Measurements from ENCODE around the gene RPL9. TPM values are rescaled to one million over a fixed set of nuclear protein-coding genes. Genes with fewer than 3 reads are reported as not detected.

The RPL9 gene
- total and polyA plus RNA-seq, 4 donors: 963 to 3,293 (median 2,175) TPM

DNA sequence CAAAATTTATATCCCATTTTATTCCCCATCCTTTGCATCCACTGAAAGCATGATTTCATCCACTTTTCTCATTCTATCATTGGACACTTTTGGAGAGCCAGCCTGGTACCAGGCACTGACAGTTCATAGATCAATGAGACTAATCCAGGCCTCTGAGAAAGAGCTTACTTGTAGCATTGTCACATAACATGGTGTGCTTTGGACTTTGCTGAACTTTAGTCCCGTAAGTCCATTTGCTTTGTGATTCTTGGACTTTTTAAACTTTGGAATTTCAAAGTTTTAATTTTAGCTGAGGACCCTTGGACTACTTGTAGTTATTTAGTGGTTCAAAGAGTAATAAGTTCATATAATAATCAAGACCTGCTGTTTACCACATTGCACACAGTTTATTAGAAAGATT is 11.7 kb upstream of the RPL9 start:
- Histone ChIP-seq H3K27ac (ENCODE audit: low read depth in 1 of 2, low read length in 1 of 2) (no peak overlapping the region), H3K36me3 (ENCODE audit: control insufficient read depth in 4 of 4, insufficient read depth in 4 of 4, low read length in 4 of 4) (peaks cover 0 to 12% (median 9%) of the 10 kb centered on the region in 4 donors), H3K9ac (ENCODE audit: insufficient read depth in 1 of 2, low read length in 2 of 2) (no peak overlapping the region), H3K27me3 (ENCODE audit: control insufficient read depth in 3 of 3, insufficient read depth in 3 of 3, low read length in 2 of 3) (no peaks in the 10 kb centered on the region), H3K4me1 (ENCODE audit: control insufficient read depth in 5 of 5, insufficient read depth in 5 of 5, low read length in 5 of 5) (peaks cover 0 to 4% (median 0%) of the 10 kb centered on the region in 5 donors), H3K4me3 (no peak overlapping the region), H3K9me3 (ENCODE audit: control insufficient read depth in 4 of 4, insufficient read depth in 3 of 4, low read length in 3 of 4) (no peaks in the 10 kb centered on the region)
- 96 to 97% methylated on average over 1 of the region's 1 CpG for WGBS, 2 donors
- TF ChIP-seq, protein P1, sequence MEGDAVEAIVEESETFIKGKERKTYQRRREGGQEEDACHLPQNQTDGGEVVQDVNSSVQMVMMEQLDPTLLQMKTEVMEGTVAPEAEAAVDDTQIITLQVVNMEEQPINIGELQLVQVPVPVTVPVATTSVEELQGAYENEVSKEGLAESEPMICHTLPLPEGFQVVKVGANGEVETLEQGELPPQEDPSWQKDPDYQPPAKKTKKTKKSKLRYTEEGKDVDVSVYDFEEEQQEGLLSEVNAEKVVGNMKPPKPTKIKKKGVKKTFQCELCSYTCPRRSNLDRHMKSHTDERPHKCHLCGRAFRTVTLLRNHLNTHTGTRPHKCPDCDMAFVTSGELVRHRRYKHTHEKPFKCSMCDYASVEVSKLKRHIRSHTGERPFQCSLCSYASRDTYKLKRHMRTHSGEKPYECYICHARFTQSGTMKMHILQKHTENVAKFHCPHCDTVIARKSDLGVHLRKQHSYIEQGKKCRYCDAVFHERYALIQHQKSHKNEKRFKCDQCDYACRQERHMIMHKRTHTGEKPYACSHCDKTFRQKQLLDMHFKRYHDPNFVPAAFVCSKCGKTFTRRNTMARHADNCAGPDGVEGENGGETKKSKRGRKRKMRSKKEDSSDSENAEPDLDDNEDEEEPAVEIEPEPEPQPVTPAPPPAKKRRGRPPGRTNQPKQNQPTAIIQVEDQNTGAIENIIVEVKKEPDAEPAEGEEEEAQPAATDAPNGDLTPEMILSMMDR (IDR thresholded peaks at IDR 0.05; ENCODE audit: control extremely low read depth, extremely low read depth): no peak
- ATAC-seq (ENCODE audit: insufficient read depth, low FRiP score): no peak
- no peak for DNase-seq

DNA sequence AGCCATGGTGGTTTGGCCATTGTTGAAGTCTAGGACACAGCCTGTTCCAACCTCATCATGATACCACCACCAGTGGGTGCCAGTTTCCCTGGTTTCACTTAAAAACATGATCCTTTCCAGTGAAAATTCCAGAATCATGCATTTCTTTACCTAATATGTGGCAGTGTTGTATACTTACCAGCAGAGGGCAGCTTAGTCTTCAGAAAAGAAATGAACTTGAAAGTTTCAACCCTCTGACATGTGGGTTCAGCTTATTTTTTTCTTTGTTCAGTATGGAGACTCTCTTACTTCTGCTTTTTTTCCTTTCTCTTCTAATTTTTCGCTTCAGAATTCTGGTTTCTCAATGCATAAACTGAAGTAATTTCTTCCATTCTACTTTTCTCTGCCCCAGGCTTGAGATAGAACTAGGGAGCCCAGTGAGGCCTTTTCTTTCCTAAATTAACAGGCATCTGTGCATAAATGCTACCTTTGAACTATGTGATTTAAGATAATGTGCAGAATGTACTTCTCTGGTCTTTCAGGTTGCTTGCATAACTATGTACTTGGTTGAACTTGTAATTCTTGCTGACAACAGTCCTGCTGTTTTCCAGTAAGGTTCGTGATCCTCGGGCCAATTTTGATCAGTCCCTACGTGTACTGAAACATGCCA is 10.8 kb upstream of the RPL9 start:
- H3K9ac ChIP-seq (ENCODE audit: insufficient read depth in 1 of 2, low read length in 2 of 2): peak overlapping the region in 1 of 2 donors; percentile 73
- H3K9me3 ChIP-seq (ENCODE audit: control insufficient read depth in 4 of 4, insufficient read depth in 3 of 4, low read length in 3 of 4): no peaks in the 10 kb centered on the region
- no peak overlapping the region for H3K4me3 ChIP-seq
- TF ChIP-seq, protein P1 (IDR thresholded peaks at IDR 0.05; ENCODE audit: control extremely low read depth, extremely low read depth): peak; percentile 59
- H3K36me3 ChIP-seq (ENCODE audit: control insufficient read depth in 4 of 4, insufficient read depth in 4 of 4, low read length in 4 of 4): peaks cover 0 to 17% (median 9%) of the 10 kb centered on the region in 4 donors
- DNase-seq (peak; percentile 74 to 91 (median 90)), ATAC-seq (ENCODE audit: insufficient read depth, low FRiP score) (peak; percentile 75)
- H3K4me1 ChIP-seq (ENCODE audit: control insufficient read depth in 5 of 5, insufficient read depth in 5 of 5, low read length in 5 of 5): peaks cover 0 to 4% (median 0%) of the 10 kb centered on the region in 5 donors
- WGBS, 2 donors: 62 to 66% methylated on average over 4 of the region's 4 CpGs
- peak overlapping the region in 1 of 2 donors; percentile 16 for H3K27ac ChIP-seq (ENCODE audit: low read depth in 1 of 2, low read length in 1 of 2)
- H3K27me3 ChIP-seq (ENCODE audit: control insufficient read depth in 3 of 3, insufficient read depth in 3 of 3, low read length in 2 of 3): no peaks in the 10 kb centered on the region

GRCh38 chr4:39467464-39467863 is 8.7 kb upstream of the RPL9 start:
- TF ChIP-seq, protein P1 (IDR thresholded peaks at IDR 0.05; ENCODE audit: control extremely low read depth, extremely low read depth): no peak
- H3K27ac ChIP-seq (ENCODE audit: low read depth in 1 of 2, low read length in 1 of 2): no peak overlapping the region
- H3K36me3 ChIP-seq (ENCODE audit: control insufficient read depth in 4 of 4, insufficient read depth in 4 of 4, low read length in 4 of 4): peaks cover 0 to 31% (median 11%) of the 10 kb centered on the region in 4 donors

More at GRCh38 chr4:39467464-39467863, 8.7 kb upstream of the RPL9 start:
- H3K4me3 ChIP-seq: no peak overlapping the region
- peaks cover 0 to 4% (median 0%) of the 10 kb centered on the region in 5 donors for H3K4me1 ChIP-seq (ENCODE audit: control insufficient read depth in 5 of 5, insufficient read depth in 5 of 5, low read length in 5 of 5)
- DNase-seq: no peak
- ATAC-seq (ENCODE audit: insufficient read depth, low FRiP score): no peak
- H3K9ac ChIP-seq (ENCODE audit: insufficient read depth in 1 of 2, low read length in 2 of 2): no peak overlapping the region
- WGBS, 2 donors: 93 to 98% methylated on average over 4 of the region's 4 CpGs
- H3K9me3 ChIP-seq (ENCODE audit: control insufficient read depth in 4 of 4, insufficient read depth in 3 of 4, low read length in 3 of 4): no peaks in the 10 kb centered on the region
- H3K27me3 ChIP-seq (ENCODE audit: control insufficient read depth in 3 of 3, insufficient read depth in 3 of 3, low read length in 2 of 3): no peaks in the 10 kb centered on the region

All from lung (tissue), 12 donors.